Suppressor macrophage treated with lipopolysaccharide for 4 hours (primary cell): ENCODE measurements around the gene SLC25A29.
"Not testable (repeated sequence)": the region's sequence is repeated elsewhere in the genome, so short reads cannot be mapped to it uniquely, and the experiment has no call there.

Experiments
- DNase-seq: peaks from one replicate; pipeline ENCODE4 v3.0.0-alpha.2; 2020

The SLC25A29 gene

DNA sequence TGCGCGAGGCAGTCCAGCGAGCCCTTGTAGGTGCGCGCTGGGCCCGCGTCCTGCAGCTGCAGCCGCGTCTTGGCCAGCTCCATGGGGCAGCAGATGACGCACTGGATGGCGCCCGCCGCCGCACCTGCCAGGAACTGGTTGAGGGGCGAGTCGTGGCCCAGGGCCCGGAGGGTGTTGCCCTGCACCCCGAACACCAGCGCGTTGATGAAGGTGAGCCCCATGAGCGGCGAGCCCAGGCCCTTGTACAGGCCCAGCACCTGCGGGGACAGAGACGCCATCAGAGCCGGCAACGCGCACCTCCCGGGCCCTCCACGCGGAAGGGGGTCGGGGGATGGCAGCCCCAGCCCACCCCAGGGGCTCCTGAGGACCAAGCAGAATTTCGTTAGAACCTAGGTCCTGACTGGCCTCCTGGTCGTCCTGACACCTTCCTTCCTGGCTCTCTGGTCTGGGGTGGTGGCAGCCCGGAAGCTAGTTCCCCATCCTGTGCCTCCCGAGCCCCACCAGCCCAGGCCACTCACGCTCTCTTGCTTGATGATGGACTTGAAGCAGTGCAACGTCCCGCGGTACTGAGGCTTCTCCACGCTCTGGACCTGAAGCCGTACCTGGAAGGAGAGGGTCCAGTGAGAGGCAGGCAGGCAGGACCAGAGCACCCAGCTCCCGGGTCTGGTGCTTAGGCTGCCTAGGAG lies 13.3 kb downstream of the SLC25A29 start:
- no peak for DNase-seq

DNA sequence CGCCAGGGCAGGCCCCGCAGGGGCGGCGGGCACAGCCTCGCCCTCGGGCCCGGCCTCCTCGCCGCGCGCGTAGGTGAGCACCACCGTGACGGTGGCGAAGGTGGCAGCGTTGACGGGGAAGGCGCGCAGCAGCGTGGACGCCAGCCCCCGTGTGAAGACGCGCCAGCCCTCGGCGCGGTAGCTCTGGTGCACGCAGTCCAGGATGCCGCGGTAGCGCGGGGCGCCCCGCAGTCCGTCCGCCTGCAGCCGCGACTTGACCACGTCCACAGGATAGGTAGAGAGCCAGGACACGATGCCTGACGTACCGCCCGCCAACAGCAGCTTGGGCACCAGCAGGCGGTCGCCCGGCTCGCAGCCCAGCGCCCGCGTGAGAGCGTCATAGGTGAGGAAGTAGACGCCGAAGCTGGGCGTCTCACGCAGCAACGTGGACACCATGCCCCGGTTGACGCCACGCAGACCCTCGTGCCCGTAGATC lies 13.9 kb downstream of the SLC25A29 start:
- no peak for DNase-seq

DNA sequence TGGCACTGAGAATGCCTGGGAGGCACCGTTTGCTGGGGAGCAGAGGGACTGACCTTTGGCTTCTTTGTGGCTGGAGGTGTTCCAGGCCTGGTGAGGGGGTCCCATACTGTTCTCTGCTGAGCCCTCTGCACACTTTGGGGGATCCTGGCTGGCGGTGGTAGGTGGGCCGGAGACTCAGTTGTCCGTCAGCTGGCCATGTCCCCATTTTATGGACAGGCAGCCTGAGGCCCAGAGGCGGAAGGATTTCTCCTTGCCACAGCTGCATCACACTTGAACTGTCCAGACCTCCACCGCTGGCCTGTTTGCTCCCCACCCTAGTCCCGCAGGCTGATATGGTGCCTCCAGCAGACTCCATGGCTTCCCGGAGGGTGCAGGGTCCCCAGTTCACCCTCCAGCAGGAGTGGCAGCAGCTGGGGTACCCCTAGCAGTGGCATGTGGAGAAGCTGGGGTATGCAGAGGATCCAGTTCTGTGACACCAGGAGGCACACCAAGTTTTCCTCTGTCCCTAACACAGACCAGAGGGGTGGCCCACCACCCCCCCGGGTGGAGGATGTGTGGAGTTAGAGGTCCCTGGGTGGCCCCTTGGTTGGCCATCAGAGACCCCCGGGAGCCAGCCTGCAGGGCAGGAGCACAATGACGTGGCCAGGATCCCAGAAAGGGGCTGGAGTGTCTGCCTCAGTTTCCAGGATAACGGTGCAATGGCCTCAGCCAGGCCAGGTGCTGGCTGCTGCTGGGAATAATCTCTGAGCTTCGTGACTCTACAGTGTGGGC lies 14.8 kb downstream of the SLC25A29 start:
- DNase-seq, result no peak

DNA sequence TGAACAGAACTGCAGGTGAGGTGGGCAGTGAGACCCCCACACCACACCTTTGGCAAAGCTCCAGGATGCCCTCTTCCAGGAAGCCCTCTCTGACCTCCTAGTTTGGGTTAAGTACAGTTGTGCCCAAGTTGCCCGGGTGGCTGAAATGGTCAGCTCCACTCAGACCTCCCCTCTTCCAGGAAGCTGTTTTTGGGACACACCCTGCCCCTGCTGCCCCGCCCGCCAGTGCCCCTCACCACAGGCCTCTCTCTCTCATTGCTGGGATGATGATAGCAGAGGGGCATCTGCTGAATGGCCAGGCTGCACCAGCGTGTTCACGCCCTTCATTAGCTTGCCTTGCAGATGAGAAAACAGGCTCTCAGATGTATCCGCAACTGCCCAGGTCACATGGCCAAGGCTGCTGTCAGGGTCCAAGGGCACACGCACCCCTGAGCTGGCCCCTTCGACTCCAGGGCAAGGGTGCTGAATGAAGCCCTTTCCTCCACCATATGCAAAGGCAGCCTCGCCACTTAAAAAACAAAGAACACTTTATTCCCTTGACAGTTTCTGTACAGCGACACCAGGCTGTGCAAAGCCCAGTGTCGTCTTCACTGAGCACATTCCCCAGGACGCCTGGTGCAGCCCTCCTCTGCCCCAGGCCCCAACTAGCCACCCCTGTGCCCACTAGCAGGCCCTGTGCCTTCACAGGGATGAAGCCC lies 15.5 kb downstream of the SLC25A29 start:
- DNase-seq, result no peak

DNA sequence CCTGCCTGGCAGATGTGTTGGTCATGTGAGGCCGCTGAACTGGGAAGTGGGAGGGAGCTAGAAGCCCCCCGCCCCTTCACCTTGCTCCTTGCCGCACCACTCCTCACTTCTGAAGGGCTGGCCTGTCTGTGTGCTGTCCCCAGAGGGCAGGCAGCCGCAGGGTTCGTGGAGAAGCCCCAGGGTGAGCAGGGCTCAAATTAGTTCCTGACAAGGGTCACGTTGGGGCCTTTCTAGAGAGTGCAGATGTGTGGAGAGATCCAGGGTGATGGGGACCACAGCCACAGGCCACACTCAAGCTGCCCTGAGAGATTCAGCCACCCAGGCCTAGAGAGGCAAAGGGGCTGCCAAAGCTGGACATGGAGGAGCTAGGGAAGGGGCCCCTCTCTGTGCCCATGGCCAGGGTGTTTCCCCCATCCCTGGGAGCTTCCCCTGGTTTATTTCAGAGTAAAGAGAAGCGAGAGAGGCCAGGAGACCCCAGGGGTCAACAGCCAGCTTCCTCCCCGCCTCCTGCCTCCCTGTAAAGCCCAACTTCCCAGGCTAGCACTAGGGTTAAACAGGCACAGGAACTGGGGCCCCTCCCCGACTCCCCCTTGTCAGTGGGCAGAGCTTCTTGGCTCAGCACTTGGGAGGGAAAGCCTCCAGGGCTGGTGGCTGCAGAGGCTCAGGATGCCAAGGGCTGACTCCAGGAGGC lies 16.2 kb downstream of the SLC25A29 start:
- no peak for DNase-seq

DNA sequence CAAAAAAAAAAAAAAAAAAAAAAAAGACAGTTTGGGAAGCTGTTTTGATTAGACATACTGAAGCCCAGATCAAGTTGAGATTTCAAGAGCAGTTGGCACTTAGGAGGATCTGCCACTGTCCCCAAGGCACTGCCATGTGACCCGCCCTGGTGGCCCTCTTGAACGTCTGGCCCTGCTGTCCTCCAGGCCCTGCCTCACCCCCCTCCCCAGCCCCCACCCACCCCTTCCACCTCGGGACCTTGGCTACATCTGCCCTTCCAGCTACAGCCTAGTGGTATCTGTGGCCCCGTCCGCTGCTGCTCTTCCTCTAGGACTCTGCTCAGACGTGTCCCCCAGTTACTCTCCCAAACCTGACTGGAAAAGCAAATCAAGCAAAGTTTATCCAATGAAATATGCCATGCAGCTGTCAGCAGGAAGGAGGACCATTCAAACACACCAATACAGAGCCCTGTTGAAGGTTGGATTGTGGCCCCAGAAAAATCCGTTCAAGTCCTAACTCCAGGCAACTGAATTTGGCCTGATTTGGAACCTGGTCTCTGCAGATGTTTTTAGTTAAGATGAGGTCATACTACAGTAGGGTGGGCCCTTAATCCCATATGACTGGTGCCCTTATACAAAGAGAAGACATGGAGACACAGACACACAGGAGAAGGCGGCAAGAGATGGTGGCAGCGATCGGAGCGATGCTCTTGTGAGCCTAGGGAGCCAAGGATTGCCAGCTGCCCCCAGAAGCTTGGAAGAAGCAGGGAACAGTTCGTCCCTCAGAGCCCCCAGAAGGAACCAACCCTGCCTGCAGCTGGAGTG lies 17.7 kb downstream of the SLC25A29 start:
- no peak for DNase-seq

DNA sequence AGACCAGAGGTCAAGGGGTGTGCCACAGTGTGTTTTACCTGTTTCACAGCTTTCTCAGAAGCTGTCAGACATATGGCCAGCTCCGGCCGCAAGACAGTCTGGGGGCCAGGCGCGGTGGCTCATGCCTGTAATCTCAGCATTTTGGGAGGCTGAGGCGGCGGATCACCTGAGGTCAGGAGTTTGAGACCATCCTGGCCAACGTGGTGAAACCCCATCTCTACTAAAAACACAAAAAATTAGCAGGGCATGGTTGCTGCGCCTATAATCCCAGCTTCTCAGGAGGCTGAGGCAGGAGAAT lies 18.3 kb downstream of the SLC25A29 start:
- not testable (repeated sequence) for DNase-seq

DNA sequence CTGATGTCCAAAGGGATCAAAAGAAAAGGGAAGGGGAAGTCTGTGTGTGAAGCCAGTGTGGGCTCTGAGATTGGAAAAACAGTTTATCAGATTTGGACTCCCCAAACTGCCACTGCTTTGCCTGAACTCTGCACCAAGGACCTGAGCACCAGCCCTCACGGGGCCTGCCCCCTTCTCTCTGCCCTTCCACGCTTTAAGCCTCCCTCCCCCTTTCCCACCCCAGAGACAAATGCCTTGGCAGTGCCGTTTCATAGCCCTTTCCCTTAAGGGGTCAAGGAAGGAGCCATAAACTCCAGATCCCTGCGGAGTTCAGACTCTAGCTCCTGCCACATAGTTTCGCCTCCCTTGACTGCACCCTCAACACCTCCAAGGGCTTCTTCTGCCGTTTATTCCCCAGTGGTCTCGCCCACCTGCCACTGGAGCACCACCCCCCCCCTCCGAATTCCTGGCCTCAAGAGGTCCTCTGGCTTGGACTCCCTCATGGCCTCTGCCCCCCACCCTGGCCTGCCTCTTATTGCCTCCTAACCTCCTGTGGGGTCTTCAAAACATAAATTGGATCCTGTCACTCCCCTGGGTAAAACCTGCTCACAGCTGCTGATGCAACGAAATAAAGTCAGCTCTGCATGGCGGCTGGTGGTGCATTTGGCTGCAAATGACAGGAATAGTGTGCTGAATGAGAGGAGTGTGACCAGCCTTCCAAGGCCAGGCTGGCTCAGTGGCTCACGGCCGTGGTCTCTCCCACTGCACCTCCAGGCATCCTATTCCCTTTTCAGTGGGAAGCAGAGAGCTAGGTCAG lies 18.8 kb downstream of the SLC25A29 start:
- no peak for DNase-seq

DNA sequence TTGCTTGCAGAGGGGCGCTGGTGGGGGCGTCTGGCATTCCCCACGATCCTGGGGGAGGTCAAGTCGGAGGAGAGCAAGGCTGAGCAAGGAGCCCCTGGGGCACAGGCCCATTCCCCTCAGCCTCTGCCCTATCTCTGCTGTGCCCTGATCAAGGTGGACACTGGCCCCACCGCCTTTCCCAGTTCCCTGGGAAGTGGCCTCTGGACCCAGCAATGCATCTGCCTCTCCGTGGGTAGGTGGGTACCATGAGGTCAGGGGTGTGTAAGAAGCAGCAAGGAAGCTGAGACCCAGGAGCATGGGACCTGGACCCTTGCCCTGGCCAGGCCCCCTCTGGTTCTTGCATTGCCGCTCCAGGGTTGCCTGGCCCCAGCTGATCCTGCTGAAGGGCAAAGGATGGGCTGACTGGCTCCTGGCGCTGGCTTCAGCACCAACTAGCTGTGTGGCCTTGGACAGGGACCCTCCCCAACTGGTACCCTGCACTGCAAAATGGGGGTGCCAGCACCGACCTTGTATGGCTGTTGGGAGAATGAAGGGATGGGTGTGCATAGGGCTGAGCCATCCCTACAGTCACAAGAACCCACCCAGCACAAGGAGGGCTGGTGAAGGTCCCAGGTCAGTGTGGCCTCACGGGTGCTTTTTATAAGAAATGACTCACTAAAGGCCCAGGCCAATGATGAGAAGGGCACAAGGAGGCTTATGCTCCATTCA lies 19.6 kb downstream of the SLC25A29 start:
- DNase-seq, result no peak

DNA sequence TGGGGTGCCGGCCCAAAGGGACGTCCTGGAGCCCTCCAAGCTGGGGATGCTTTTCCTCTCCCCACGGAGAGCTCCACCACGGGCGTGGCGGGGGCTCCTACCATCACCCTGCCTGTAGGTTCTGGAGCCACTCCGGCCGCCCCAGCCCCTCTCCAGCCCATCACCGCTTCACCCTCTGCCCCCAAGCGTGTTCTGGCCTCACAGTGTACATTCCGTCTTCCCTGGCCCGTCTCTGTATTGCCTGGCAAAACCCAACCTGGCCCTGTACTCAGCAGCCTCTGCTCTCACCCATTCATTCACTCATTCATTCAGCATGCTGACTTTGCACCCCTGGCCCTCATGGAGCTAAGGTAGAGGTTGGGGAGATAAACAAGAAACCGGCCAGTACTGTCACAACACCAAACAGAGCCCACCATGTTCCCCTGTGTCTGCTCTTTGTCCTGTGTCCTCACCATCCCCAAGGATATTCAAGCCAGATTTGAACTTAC lies 20.3 kb downstream of the SLC25A29 start:
- no peak for DNase-seq

DNA sequence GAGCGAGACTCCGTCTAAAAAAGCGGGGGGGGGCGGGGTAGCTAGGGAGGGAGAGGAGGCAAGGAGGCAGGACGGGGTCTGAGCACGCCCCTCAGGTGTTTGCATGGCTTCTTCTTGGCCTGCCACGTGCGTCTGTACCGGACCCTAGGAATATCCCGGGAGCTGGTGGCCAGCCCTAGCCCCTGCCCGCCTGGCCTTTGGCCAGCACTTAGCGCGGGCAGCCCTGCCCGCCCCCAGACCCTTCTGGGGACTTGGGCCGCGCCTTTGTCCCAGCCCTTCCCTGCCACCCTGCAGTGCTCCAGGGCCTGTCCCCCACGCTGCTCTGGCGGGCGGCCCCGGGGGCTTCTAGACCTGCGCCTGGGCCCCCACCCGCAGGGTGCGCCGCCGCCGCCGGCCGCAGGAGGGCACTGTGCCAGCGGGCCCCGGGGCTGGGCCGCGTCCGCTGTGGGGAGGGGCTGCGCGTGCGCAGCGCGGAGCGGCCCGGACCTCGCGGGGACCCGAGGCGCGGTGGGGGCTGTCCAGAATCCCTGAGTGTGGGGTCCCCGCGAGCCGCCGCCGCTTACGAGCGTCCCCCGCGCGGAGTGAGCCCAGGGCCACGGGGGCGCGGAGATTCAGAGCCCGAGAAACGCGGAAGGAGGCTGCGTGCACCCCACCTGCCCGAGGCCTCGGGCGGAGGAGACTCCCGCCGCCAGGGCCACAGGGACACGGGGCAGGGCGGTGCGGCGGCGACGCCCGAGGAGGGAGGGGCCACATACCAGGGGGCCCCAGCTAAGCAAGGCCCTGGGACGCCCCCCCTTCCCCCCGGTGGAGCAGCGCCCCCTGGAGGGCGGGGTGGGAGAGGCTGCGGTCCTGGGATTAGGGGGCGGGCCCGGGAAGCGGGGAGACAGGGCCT lies 21.0 kb downstream of the SLC25A29 start:
- peak; percentile 86 for DNase-seq

DNA sequence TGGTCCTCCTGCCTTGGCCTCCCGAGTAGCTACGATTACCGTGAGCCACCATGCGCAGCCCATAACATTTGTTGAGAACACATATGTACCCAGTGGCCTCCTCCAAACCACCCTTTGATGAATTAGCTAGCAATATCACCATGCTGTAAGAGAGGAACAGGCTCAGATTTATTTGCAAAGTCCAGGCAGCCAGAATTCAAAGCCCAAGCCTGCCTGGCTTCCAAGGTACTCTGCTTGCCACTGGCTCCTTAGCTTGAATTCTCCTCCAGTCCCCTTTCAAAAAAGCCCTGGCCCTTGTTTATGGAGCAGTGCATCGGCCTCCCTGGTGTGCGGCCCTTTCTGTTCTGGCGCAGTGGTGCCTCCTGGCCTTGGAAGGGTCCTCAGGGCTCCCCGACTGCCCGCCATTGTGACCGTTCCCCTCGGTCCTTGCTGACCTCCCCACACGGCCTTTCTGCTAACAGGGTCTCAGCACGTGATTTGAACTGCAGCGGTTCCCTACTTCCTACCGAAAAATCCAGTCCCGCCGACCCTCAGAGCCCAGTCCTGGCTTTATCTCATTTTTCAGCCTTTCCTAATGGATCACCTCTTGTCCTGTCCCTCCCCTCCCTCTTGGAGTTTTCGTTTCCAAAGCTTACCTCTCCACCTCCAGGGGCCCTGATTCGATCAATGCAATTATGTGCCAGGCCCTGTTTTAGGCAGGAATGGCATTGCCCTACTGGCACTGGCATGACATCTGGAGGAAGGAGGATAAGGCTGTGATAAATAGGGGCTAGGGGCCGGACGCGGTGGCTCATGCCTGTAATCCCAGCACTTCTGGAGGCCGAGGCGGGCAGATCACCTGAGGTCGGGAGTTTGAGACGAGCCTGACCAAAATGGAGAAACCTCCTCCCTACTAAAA lies 22.0 kb downstream of the SLC25A29 start:
- DNase-seq, result no peak

DNA sequence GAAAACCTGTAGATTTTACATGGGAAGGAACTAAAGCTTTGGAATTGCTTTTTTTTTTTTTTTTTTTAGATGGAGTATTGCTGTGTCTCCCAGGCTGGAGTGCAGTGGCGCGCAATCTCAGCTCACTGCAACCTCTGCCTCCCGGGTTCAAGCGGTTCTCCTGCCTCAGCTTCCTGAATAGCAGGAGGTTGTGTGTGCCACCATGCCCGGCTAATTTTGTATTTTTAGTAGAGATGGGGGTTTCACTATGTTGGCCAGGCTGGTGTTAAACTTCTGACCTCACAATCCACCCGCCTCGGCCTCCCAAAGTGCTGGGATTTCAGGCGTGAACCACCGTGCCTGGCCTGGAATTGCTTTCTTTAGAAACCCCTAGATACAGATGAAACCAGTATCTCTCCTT lies 22.8 kb downstream of the SLC25A29 start:
- not testable (repeated sequence) for DNase-seq

DNA sequence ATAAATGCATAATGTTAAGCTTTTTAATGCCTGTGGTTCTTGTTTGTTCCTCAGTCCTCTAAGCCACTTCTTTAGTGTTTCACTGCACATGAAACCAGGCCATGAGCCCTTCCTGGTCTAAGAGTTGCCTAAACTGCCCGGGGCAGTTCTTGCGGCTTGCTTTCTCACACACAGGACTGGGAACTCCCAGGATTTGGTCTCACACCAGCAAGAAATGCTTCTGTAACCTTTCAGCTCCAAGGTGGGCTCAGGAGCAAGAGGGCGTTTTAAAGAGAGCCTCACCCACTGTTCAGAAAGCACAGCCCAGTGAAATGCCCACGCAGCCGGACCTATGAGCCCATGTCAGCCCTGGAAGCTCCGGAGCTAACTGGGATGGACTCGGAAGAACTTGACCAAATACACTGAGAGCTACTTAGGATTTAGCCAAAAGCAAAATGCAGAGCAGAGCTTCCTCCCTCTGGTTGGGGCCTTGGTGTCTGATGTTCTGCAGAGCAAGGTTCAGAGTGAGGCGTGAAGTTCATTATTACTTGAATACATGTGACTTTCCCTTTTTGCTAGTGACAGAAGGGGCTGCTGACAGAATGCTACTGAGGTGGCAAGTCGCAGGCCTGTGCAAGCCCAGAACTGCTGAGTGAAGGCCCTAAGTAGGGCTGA lies 23.4 kb downstream of the SLC25A29 start:
- no peak for DNase-seq

DNA sequence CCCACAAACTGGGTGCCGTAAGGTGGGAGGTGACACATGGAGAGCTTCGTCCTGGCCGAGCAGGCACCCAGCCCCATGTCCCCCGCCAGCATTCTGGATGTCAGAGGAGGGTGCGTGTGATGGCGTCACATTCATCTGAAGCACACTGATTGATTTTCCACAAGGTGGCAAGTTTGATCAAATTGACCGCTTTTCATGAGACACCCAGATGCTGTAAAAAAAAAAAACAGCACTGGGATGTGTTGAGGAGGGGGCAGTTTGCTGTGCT lies 24.2 kb downstream of the SLC25A29 start:
- DNase-seq, result no peak

DNA sequence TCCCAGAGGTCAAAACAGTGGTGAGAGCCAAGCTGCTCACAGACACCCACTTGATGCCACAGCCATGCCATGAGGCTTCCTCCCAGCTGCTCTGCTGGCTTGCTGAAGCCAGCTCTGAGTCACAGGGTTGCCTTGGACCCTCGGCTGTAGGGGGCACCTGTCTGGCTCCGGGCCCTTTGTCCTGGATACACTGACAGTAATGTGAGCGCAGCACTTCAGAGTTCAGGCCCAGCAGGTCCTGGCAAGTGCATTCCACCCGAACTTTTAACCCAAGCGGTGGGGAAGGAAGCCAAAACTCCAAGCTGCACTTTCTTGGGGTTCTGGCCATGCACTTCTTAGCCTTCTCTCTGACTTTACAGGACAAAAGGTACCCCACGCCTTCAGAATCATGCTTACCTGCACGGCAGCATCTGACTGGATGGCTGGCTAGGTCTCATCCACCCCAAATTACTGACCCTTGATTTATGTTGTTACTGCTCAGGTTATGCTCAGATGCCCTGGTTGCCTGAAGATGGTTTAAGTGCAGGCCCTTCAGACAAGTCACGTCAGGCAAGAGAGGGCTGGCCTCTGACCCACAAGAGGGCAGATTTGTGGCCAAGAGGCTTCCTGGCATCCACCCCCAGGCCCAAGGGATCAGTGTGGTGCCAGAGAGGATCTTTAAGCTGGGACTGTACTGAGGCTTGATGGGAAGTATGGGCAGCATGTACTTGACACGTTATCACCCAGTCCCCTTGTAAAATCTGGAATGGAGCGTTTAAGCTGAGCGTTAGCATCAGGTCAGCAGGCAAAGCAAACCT lies 24.8 kb downstream of the SLC25A29 start:
- no peak for DNase-seq

DNA sequence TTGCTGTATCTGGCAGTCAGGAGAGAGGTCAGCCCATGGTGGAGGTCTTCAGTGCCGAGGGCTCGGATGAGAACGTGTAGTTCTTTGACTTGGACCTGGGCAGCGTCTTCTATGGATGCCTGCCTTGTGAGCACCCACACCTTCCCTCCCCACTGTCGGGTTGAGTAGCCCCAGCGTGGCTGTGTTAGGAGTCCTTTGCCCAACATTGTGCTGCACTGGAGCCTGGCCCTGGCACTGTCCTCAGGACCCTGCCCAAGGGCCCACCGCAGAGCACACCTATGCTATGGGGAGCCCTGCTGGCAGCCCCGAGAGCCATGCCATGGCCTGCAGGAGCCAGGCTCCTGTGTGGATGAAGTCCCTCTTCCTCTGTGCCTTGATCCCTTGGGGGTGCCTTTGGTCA lies 26.7 kb downstream of the SLC25A29 start:
- no peak for DNase-seq

DNA sequence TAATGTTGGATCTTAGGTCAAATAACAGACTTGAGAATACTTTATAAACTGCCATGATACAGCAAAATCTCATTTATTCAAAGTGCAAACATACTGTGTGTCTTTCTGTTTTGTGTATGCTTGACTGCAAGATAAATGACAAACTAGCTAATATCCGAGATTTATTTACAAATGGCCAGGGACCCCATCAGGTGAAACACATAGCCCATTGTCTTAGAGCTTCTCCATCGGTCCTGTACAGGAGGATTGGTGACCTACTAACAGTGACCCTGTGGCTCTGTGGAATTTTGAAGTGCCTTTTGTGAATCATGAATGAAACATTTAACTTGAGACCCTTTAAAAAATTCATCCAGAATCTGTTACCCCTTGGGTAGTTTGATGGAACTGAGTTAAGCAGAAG lies 27.1 kb downstream of the SLC25A29 start:
- DNase-seq, result no peak
